Endothelial cell (in vitro differentiated cells): ENCODE results near the gene SLC6A4. TPM values are rescaled to one million over a fixed set of nuclear protein-coding genes. Genes with fewer than 3 reads are reported as not detected.
"Not testable (repeated sequence)": the region's sequence is repeated elsewhere in the genome, so short reads cannot be mapped to it uniquely, and the experiment has no call there.

Experiments
- DNase-seq: peaks from one replicate; pipeline ENCODE4 v3.0.0; 2021; ENCODE audit warnings: low spot score
- H3K27ac Mint-ChIP-seq: one replicate; pipeline ENCODE4 v1.8.0; 2021; ENCODE audit warnings: mixed read lengths, inconsistent platforms; ENCODE audit not compliant: unreplicated experiment
- H3K27me3 Mint-ChIP-seq: one replicate; pipeline ENCODE4 v1.8.0; 2021; ENCODE audit warnings: mild to moderate bottlenecking, moderate library complexity, mixed read lengths, inconsistent platforms; ENCODE audit not compliant: unreplicated experiment
- H3K36me3 Mint-ChIP-seq: one replicate; pipeline ENCODE4 v1.8.0; 2021; ENCODE audit warnings: mild to moderate bottlenecking, low read depth, mixed read lengths, inconsistent platforms; ENCODE audit not compliant: unreplicated experiment
- H3K4me1 Mint-ChIP-seq: one replicate; pipeline ENCODE4 v1.8.0; 2021; ENCODE audit warnings: mild to moderate bottlenecking, mixed read lengths, inconsistent platforms; ENCODE audit not compliant: unreplicated experiment
- H3K4me3 Mint-ChIP-seq: one replicate; pipeline ENCODE4 v1.8.0; 2021; ENCODE audit warnings: mild to moderate bottlenecking, mixed read lengths, inconsistent platforms; ENCODE audit not compliant: unreplicated experiment
- H3K9me3 Mint-ChIP-seq: one replicate; pipeline ENCODE4 v1.8.0; 2021; ENCODE audit warnings: mixed read lengths, inconsistent platforms; ENCODE audit not compliant: unreplicated experiment
- total RNA-seq: library from RNA; stranded (reverse); fragmentation: NEBNext Ultra II Directional; extraction: Animal tissue kit (Norgen Biotek cat#: 25700); gene quantifications from one replicate; pipeline ENCODE4 v1.2.1, GENCODE V29; 2021; ENCODE audit not compliant: unreplicated experiment
- TF ChIP-seq, protein P1 (sequence below): fragments of 200-600 bp; sonication (generic); IDR thresholded peaks from one replicate; pipeline ENCODE4 v1.5.0; 2021; ENCODE audit warnings: antibody characterized with exemption; ENCODE audit not compliant: unreplicated experiment

SLC6A4 gene
- total RNA-seq, 1 donor from 2014 or later, result 1.0 TPM

DNA sequence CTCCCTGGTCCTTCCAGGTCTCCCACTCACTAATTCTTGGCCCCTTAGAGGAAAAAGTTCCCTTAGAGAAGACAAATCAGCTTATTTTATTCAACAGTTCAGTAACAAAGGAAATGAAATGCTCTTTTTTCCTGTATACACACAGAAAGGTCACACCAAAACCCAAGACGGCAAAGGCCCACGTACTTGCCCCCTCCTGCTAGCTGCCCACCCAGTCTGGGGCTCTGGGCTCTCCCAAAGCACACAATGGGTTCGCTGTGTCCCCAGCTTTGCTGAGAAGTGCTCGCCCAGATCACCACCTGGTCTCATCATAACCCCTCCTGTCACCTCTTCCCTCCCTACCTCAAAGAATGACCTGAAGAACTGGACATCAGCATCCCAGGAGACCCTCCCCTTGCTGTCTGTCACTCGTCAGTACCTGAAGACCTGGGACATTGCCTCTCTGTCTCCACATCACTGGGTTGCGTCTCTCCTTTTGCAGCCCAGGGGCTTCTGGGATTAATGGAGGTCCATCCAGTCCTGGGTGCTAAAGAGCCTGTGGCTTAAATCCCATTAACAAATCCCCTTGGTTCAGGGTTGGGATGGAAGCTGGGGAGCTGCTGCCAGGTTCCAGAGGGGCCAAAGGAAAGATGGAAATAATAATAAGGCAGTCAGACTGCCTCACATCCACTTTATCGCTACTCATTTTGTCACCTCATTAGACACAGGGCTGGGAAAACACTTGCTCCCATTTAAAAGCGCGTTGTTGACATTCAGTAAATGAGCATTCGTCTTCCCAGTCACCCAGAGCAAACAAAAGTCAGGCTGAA is 3.3 kb downstream of the SLC6A4 start:
- H3K27me3 Mint-ChIP-seq, result peaks cover 14% of the 10 kb centered on the region
- H3K4me1 Mint-ChIP-seq, result peaks cover 21% of the 10 kb centered on the region
- DNase-seq, result no peak
- H3K36me3 Mint-ChIP-seq, result no peaks in the 10 kb centered on the region
- TF ChIP-seq, protein P1, sequence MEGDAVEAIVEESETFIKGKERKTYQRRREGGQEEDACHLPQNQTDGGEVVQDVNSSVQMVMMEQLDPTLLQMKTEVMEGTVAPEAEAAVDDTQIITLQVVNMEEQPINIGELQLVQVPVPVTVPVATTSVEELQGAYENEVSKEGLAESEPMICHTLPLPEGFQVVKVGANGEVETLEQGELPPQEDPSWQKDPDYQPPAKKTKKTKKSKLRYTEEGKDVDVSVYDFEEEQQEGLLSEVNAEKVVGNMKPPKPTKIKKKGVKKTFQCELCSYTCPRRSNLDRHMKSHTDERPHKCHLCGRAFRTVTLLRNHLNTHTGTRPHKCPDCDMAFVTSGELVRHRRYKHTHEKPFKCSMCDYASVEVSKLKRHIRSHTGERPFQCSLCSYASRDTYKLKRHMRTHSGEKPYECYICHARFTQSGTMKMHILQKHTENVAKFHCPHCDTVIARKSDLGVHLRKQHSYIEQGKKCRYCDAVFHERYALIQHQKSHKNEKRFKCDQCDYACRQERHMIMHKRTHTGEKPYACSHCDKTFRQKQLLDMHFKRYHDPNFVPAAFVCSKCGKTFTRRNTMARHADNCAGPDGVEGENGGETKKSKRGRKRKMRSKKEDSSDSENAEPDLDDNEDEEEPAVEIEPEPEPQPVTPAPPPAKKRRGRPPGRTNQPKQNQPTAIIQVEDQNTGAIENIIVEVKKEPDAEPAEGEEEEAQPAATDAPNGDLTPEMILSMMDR, result no peak
- no peak overlapping the region for H3K4me3 Mint-ChIP-seq
- no peaks in the 10 kb centered on the region for H3K9me3 Mint-ChIP-seq
- no peak overlapping the region for H3K27ac Mint-ChIP-seq

DNA sequence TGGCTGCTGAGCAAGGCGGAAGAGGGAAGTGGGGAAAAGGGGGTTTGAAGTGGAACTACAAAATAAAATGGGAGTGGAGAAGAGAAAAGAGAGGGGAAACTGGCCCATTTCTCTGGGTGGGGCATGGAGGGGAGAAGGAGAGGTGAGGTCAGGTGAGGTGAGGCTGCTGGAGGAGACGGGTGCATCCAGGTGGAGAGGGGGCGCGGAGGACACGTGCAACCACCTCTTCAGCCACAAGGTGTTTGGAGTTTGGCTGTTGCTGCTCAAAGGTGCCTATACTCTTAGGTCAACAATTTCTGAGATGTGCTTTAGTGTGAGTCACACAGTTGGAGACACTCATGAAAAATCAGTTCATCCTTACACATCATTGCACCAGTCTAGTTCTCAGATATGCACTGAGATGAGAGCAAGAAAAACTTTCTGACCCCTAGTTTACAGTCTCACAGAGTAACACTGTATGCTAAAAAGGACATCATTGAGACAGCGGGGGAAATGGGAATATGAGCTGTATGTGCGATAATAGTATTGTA is 4.8 kb downstream of the SLC6A4 start:
- TF ChIP-seq, protein P1, result no peak
- no peak overlapping the region for H3K4me3 Mint-ChIP-seq
- H3K9me3 Mint-ChIP-seq, result no peaks in the 10 kb centered on the region

DNA sequence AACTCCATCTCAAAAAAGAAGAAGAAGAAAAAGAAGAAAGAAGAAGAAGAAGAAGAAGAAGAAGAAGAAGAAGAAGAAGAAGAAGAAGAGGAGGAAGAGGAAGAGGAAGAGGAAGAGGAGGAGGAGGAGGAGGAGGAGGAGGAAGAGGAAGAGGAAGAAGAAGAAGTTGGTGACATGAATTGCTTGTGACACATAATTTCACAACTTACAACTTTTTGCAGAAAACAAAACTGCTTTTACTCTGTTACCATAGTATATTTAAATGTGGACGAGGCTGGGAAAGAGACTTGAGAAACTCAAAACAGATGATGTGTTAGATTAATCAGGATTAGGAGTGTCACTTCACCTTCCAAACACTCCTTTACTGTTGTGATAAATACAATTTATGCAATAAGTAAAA is 5.5 kb downstream of the SLC6A4 start:
- peaks cover 18% of the 10 kb centered on the region for H3K4me1 Mint-ChIP-seq
- H3K27ac Mint-ChIP-seq, H3K9me3 Mint-ChIP-seq, DNase-seq, H3K4me3 Mint-ChIP-seq, H3K36me3 Mint-ChIP-seq, H3K27me3 Mint-ChIP-seq: not testable (repeated sequence)

More for the DNA sequence above, 4.8 kb downstream of the SLC6A4 start:
- no peaks in the 10 kb centered on the region for H3K36me3 Mint-ChIP-seq
- DNase-seq, result no peak
- peaks cover 18% of the 10 kb centered on the region for H3K4me1 Mint-ChIP-seq
- H3K27me3 Mint-ChIP-seq, result peaks cover 11% of the 10 kb centered on the region
- no peak overlapping the region for H3K27ac Mint-ChIP-seq

DNA sequence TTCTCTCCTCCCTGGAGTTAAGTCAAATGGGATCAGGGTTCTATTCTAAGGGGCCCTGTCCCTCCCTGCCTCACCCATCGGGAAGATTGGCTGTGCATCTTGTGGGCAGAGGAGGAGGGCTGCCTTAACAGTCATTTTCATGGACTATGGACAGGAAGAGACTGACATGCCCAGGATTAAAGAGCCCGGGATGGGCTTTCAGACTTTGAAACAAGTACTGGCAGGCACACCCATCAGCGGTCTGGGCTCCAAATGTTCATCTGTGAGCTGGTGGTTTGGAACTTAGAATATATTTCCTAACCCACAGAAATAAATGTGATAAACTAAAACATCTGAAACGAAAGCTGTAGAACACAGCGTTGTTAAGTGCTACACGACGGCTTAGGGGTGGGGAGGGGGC is 6.5 kb downstream of the SLC6A4 start:
- DNase-seq, result no peak
- Mint-ChIP-seq H3K4me3 (no peak overlapping the region), H3K9me3 (no peaks in the 10 kb centered on the region), H3K36me3 (no peaks in the 10 kb centered on the region), H3K27ac (no peak overlapping the region), H3K27me3 (peaks cover 8% of the 10 kb centered on the region), H3K4me1 (peaks cover 18% of the 10 kb centered on the region)
- TF ChIP-seq, protein P1, result no peak

DNA sequence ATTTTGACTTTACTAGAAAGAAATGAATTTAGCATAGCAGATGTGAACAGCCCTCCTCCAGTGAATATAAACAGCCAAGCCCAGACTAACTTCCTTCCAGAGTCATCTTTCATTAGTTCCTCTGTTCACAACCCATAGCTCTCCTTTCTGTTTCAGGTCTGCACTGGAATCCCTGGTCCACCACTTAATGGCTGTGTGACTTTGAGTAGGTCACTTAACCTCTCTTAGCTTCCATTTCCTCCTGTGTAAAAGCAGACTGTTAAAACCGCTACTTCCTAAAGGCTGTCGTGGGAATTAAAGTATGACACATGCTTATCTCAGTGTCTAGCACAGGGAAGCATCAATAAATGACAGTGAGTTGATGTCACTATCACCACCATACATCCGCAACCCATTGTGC is 7.5 kb downstream of the SLC6A4 start:
- Mint-ChIP-seq H3K27me3 (peaks cover 5% of the 10 kb centered on the region), H3K4me3 (no peak overlapping the region), H3K36me3 (no peaks in the 10 kb centered on the region)

More for the DNA sequence above, 7.5 kb downstream of the SLC6A4 start:
- Mint-ChIP-seq H3K4me1 (peaks cover 18% of the 10 kb centered on the region), H3K9me3 (no peaks in the 10 kb centered on the region), H3K27ac (no peak overlapping the region)
- TF ChIP-seq, protein P1, result no peak
- no peak for DNase-seq
